HG03575 (cell line): ENCODE results near the gene PCDH8.

Experiments used
- ATAC-seq: cut with Tn5 transposase; IDR thresholded peaks from one replicate; pipeline ENCODE4 v1.9.1; 2021; ENCODE audit not compliant: unreplicated experiment, insufficient number of reproducible peaks, low FRiP score; ENCODE audit errors: extremely low read depth

Gene PCDH8, protein sequence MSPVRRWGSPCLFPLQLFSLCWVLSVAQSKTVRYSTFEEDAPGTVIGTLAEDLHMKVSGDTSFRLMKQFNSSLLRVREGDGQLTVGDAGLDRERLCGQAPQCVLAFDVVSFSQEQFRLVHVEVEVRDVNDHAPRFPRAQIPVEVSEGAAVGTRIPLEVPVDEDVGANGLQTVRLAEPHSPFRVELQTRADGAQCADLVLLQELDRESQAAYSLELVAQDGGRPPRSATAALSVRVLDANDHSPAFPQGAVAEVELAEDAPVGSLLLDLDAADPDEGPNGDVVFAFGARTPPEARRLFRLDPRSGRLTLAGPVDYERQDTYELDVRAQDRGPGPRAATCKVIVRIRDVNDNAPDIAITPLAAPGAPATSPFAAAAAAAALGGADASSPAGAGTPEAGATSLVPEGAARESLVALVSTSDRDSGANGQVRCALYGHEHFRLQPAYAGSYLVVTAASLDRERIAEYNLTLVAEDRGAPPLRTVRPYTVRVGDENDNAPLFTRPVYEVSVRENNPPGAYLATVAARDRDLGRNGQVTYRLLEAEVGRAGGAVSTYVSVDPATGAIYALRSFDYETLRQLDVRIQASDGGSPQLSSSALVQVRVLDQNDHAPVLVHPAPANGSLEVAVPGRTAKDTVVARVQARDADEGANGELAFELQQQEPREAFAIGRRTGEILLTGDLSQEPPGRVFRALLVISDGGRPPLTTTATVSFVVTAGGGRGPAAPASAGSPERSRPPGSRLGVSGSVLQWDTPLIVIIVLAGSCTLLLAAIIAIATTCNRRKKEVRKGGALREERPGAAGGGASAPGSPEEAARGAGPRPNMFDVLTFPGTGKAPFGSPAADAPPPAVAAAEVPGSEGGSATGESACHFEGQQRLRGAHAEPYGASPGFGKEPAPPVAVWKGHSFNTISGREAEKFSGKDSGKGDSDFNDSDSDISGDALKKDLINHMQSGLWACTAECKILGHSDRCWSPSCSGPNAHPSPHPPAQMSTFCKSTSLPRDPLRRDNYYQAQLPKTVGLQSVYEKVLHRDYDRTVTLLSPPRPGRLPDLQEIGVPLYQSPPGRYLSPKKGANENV

DNA sequence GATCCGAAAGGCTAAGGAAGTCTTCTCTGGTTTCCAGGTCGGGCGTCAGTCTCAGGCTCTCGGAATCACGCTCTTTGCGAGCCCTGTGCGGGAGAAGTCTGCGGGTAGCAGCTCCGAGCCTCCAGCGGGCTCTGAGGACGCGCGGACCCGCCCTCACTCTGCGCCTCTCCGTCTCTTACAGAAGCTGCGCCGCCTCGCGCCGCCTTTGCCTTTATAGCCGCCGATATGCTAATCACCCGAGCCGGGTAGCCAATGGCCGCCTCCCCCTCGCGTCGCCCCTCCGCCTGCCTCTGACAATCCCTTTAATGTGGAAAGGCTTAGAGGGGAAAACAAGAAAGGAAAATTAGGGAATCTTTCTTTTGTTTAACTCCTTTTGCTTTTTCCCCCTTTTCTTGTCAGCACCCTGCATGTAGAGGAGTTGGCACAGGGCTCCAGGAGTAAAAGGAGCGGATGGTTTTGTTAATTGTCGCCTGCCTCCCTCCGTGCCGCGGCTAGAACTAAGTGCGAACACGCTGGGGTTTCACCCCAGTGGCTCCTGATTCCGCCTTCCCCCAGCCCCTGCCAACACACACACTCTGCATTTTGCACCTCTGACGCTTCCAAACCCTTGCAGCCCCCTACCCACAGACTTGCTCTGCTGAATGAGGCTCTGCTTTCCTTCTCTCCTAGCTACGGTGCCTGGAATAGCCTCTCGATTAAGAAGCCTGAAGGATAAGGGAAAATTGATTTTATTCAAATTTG, at the start of gene PCDH8:
Gene PCDH8 (minus strand): TSS at position 186 of the 741 bp plus-strand sequence. CDS start 204 bp downstream, outside the sequence.
- ATAC-seq, result no peak

DNA sequence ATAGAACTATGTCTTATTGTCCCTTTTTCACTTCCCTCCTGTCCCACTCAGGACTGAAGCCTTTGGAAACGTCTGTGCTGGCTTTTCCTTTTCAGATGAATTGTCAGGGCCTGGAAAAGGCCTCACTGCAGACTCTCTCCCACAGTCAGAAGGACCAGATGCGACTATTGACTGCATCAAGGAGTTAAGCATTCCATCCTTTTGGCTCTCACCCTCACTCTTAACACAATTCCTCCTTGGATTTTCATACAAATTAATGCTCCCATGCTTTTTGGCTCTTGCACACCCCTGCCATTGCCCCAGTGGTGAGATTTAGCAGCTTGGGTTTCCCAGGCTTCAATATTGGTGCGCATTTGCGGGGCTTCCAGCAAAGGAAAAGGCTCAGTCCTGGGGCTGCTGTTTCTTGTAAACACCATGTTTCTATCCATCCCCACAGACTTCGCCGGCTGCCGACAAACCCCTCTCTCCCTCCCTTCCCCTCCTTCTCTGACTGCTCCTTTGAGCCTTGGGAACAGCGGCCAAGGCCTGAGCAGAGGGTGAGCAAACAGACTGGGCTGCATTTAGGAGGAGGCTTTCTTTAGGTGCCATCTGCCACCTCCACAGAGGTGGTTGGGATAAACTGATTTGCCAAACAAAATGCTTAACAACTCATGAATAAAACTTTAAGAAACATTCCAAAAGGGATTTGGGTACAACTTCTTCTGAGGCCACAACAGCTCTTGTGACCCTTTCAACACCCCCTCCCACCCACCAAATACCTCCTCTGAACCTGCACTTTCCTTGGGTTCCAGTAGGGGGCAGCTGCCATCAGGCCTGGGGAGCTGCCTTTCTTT, 48.6 kb upstream of the PCDH8 start:
- ATAC-seq, result no peak

DNA sequence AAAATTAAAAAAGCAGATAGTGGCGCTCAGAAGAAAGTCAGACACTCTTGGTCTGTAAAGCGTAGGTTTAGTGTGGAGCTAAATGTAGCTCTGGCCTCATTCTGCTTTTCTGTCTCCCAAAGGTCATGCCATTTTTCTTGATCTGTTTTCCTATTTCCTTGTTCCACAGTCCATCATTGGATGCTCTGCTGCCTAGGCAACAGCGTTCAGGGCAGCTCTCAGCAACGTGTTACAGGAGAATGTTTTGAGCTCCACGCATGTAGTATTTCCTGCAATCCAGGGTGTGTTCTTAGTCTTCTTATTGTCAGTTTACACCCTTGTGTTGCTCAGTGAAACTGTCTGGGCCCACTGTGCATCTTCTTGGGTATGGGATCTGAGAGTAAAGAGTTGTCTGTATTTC, 46.0 kb upstream of the PCDH8 start:
- ATAC-seq, result no peak

DNA sequence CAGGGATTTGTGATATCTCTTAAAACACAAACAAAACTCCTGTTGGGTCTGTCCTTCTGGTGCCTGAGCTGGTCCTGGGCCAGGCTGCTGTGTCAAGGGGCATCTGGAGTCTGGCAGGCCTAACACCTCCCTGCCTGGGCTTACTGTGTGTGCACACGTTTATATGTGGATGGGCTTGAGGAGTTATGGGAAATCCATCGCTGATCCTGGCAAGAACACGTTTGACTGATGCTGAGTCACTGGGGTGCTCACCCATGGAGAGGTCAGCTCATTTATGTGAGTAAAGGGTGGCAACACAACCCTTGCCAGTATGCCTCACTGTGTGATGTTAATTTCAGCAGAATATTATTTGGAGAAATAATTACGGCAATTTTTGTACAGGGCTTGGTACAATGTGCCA, 44.5 kb upstream of the PCDH8 start:
- no peak for ATAC-seq

DNA sequence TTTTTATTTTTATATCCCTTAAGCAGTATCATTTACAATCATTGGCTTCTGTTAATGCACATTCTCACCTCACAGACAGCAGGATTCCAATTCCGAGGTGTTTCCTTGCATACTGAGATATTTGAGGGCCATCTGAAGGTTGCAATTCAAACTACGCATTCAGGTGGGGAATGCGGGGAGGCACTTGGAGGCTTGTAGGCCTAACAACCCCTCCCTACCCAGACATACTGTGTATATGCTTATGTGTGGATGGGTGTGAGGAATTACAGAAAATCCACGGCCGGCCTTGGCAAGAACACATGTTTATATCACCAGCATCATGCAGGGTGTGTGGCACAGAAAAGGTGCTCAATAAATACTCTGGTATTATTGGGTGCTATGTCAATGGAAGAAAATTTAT, 43.3 kb upstream of the PCDH8 start:
- ATAC-seq, result no peak

DNA sequence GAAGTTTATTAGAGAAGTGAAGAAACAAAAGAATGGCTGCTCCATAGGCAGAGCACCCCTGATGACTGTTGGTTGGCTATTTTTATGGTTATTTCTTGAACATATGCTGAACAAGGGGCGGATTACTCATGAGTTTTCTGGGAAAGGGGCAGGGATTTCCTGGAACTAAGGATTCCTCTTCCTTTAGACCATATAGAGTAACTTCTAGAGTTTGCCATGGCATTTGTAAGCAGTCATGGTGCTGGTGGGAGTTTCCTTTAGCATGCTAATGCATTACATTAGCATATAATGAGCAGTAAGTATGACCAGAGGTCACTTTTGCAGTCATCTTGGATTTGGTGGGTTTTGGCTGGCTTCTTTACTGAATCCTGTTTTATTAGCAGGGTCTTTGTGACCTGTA, 38.7 kb upstream of the PCDH8 start:
- no peak for ATAC-seq

DNA sequence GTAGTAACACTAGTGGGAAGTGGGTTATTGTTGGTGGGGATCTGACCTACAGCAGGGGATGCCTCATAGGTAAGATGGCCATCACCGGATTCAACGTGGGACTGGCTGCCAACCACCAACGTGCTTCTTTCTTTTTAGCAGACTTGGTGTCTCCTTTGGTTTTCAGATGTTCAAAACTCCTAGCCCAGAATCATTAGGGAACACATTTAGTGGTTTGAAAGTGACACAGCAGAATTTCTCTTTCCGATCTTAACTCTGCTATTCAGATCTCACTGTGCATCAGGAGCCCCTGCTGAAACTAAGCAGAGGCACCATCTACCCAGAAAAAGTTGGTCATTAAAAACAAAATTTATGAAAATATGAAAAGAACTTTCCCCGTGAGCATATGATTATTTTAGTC, 36.7 kb upstream of the PCDH8 start:
- ATAC-seq, result no peak

DNA sequence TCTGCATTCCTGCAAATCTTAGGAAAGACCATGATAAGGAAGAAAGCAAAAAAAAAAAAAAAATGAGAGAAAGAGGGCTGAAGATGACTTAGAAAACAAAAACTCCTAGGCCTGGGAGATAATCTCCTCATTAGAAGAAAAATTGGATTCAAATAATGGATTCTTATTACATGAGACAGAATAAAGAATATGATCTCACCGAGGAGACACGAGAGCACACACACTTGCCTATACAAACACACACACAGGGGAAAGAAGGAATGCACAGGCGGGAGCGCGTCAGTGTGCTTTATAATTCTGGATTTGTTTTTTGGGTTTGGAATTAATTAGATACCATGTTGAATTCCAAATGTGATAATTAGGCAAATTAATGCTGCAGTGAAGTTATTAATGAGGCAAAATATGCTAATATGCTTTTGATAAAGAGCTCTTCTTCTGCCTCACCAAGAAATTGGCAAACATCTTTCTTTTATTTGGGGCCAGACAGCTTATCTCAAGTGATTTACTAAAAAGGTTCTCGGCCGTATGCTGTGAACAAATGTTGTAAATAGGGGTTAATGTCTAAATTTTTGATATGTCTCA, 36.1 kb upstream of the PCDH8 start:
- ATAC-seq, result no peak

DNA sequence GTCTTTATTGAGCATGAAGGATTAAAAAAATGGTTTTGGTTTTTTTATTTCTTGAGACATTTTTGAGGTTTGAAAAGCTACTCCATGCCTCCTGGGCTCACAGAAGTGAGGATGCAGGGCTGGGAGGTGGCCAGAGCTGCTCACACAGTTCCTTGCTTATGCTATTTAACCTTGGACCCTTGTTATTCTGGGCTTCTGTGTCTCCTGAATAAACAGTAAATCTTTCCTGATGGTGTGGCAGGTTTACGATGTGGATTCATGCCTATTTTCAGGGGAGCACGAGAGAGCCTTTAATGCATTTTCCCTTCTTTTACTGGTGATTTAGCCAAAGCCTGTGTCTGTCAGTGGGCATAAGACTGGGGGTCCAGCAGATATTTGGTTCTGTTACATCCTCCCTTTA, 34.3 kb upstream of the PCDH8 start:
- ATAC-seq, result no peak

DNA sequence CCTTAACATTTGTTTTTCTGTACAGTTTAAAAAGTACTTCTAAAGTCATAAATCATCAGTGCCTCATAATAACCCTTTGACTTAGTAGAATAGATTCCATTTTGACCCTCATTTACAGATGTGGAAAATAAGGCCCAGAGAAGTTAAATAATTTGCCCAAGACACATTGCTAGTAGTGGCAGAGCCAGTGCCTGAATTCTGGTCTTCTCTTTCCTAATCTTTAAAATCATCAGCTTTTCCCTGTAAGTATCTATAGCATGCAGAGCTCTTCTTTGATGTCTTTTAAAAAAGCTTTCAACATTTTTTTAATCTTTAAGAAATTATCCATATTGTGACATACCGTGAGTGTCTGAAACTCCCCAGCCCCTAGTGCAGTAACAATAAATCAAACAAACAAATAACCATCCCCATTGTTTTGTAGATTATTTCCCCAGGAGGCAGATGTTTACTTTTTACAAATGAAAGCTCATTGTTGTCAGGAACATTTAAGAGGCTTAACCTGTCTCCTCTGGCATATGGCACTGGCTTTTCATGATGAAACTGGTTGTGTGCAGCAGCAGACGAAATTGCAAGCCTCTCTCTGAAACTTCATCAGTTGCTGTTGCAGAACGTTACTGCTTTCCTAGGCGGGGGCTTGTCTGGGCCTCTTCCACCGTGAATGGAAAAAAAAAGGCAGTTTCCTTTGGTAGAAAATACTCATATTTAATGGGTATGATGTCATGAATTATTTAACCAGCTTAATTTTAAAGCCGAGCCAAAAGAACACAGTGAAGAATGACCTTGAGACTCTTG, 31.7 kb upstream of the PCDH8 start:
- no peak for ATAC-seq

DNA sequence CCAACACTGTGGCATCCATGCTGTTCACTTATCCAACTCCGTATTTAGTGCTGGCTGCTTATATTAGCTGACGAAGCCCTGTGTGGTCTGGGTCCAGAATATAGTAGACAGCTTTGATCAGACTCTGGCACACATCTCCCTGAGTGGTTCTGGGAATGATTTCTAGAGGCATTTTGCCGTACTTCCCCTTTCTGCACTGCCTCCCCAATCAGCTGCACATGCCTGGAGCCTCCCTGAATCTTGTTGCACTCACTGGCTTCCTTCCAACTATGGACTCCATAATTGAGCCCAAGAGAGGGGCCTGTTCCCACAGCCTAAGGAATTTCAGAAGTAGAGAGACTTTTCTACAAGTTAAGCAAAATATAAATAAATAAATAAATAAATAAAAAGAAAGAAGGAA, 30.4 kb upstream of the PCDH8 start:
- no peak for ATAC-seq

DNA sequence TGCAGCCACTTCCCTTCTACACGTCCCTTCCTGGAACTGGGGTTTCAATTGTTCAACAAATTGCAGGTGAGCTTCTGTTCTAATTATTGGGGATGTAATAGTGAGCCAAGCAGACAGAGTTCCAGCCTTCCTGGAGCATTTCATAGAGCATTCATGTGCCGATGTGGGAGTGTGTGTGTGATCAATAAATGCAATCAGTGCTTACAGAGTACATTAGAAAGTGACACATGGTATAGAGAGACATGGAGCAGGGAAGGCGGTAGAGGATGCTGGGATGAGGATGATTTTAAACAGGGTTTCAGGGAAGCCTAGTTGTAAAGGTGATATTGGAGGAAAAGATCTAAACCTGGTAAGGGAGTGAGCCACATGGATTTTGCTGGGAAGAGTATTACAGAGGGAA, 21.7 kb upstream of the PCDH8 start:
- ATAC-seq, result no peak

DNA sequence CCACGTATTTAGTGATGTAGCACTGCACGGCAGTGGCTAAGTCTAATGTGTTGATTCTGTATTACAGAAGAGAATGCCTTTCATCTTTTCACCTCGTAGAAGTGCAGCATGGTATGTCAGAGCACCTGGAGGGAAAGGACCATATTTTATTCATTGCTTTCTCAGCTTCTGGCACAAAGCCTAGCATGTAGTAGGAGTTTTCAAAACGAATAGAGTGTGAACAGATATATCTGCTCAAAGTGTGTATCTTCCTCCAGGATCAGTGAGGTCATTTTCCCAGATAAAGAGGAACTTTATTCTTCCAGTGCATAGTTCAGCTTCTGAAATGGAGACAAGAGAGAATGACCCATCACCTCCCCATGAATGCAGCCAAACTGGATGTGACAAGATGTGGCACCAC, 21.2 kb upstream of the PCDH8 start:
- no peak for ATAC-seq

DNA sequence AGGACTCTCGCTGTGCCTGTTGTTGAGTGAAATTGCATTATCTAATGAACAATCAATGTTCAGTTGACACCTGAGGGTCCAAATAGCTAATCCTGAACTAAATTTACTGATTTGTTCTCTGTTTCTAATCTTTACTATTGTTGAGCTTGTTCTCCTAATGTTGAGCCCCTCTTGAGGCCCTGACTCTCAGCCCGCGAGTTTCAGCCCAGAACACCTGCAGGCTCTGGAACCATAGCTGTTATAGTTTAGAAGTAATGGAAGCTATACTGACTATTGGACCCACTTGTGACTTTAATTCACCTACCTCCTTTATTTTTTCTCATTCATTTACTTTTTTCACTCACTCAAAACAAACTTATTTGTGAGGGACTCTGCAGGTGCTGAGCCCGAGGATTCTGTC, 20.6 kb upstream of the PCDH8 start:
- ATAC-seq, result no peak

DNA sequence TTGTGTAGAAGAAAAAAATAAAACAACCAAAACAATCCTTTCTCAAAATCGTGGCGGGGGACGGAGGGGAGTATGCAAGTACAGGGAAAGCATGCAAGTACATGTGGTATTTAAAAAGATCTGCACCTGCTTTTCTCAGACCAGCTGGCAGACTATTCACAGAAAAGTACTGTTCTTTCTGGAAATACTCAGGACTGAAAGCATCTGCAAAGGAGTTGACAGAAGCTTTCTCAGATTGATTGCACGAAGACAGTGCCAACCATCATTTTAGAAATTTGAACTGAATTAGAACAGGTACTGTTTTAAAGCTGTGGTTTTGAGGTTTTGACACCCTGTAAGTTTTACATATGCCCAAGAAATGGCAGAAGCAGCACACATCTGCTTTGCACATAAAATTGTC, 19.8 kb upstream of the PCDH8 start:
- ATAC-seq, result no peak

DNA sequence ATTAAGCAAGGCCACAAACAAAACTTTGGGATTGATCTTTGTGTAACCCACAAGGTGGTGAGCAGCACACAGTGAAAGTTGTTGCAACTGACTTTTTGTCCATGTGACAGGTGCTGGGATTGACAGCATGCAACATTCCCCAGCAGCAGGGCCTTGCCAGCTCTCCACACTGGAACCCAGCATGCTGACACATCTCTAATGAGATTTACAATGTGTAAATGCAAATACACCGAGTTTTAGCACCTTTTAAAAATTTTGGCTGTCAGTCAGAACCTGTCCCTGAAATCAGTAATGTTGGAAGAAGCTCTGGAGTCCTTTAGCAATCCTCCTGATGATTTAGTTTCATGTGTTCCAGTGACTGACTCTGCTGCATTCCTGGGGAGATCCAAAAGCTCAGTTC, 16.5 kb upstream of the PCDH8 start:
- no peak for ATAC-seq
